Eye (tissue), 1 donor: ENCODE data around the gene ZBTB7C.

ENCODE experiments used
- DNase-seq: peaks from one replicate; pipeline ENCODE4 v3.0.0-alpha.2; 2015

Gene ZBTB7C

DNA sequence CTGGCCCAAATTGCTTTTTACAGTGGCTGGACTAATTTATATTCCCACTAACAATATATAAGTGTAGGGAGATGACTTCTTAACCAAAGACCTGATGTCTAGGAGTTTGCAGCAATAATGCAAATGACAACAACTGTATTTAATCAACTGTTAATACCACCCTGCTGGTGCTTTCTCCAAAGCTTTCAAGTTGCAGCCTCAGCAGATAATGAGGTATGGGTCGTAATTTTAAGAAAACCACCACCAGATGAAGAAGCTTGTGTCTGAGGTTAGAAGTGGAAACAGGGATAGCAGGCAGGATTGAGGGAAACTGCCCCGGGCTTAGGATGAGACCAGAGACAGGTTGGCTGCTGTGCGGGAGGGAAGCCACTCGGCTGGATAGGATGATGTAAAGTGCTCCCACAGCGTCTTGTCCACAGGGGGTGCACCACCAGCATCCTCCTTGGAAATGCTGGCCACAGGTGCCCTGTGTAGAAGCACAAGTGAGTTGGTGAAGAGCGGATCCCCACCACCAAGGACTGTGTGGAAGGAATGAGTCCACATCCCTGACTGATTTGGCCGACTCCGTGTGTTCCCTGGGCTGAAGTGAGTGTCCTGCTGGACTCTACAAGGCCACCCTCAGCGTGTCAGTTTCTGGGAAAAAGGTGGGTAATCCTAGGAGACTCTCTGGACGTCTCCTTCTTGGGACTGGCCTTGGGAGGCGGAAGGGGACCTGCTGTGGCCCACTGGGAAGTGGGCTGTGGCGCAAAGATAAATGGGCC, 402.6 kb downstream of the ZBTB7C start:
- DNase-seq = no peak

DNA sequence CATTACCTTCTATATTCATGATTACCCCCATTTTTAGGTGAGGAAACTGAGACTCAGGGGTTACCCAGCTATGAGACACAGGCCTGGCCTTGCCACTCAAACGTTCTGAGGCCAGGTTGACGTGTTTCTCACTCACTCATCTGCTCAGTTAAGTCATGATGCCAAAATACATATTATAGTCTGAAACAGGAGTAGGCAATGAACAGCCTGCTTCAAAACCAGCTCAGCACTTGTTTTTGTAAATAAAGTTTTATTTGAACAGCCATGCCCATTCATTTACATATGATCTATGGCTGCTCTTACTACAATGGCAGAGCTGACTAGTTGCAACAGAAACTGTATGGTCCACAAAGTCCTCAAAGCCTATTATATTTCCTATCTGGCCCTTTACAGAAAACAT, 404.6 kb downstream of the ZBTB7C start:
- DNase-seq = no peak

DNA sequence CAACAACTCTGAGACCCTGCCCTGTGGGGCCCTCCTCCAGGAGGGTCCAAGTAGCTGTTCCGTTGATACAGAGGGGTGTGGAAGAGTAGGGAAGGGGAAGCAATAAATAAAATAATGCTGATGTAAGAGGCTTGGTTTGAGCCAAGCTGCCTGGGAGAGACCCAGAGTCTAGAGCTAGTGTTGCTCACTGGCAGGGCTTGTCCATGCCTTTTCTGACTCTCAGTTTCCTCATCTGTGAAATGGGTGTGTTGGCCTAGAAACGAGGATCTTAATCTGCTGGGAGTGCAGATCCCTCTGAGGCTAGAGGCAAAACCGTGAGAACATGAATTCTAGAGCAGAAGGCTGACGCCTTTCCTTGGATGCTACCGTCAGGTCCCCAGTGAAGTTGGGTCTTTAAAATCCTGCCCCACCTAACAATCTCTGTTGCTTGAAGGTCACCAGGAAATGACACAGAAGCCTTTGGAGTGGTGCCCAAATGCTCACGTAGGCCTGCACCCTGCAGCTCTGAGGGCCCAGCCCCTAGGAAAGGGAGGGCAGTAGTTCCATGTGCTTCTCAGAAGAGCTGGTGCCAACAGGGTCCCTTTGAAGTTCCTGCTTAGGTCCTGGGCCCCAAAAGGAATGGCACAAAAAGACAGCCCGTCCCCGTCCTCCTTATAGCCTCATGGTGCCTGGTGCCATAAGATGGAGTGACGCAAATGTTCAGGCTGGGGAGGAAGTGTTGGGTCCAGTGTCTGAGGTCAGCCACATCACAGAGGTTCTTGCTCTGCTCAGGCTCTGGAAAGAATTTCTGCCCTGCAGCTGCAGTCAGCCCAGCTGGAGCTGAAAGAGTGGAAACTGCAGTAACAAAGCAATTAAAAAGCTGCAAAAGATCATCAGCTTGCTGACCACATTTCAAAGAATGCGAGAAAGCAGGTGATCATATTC, 405.5 kb downstream of the ZBTB7C start:
- DNase-seq = peak; percentile 69

DNA sequence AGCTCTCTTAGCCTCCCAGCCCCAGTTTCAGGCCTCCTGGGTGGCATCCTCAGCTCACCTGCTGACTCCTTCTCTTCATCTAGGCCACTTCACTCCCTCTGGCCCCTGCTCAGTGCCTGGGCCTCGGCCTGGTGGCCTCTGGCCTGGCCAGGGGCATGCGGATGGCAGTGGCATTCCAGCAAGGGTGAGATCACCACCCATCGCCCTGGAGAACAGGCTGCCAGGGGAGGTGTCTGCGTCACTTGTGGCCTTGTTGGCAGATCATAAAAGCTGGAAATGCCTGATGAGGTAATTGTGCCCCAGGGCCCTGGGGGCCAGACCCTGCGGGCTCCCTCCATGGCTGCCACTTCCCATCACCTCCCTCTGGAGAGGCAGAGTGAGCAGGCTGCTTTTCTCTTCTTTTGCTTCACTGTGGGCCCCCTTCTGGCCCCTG, 406.2 kb downstream of the ZBTB7C start:
- peak; percentile 52 for DNase-seq

DNA sequence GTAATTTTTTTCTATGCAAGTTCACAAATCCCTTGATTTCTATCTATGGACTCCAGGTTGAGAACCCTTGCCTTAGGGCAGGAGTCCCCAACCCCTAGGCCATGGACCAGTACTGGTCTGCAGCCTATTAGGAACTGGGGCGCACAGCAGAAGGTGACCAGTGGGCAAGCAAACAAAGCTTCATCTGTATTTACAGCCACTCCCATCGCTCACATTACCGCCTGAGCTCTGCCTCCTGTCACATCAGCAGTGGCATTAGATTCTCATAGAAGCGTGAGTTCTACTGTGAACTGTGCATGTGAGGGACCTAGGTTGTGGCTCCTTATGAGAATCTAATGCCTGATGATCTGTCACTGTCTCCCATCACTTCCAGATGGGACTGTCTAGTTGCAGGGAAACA, 408.5 kb downstream of the ZBTB7C start:
- DNase-seq = no peak

DNA sequence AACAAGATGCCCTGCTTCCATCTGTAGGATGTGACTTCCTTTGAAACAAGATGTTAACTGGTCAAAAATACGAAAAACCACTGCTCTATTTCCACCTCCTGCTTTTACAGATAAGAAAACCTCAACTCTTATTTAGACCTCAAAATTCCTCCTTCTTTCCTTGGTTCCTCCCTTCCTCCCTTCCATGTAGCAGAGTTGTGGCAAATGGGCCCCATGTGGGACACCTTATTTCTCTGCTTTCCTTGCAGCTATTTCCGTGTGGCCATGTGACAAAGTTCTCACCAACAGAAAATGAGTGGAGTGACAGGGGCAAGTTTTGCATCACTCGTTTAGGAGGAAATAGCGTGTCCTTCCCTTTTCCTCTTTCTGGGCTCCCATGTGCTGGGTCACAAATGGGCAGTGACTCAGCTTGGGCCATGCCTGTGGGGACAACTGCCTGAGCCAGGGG, 409.4 kb downstream of the ZBTB7C start:
- no peak for DNase-seq

DNA sequence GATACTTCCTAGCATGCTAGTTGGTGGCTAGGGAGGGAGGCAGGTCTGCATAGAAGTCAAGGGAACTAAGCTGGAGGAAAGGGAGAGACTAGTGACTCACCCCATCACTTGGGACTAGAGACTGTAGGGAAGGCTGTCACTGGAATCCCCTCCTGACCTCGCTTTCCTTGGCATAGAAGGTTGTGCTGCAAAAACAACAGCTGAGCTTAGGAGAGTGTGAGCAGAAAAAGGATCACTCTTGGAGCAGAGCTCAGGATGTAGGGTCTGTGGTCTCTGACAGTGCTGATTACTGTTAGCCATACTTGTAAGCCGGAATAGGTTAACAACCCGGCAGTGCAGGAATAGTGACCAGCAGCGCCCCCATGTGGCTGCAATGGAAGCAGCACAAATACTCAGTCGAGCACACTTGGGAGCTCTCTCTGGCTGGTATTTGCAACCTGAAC, 411.8 kb downstream of the ZBTB7C start:
- peak; percentile 79 for DNase-seq

DNA sequence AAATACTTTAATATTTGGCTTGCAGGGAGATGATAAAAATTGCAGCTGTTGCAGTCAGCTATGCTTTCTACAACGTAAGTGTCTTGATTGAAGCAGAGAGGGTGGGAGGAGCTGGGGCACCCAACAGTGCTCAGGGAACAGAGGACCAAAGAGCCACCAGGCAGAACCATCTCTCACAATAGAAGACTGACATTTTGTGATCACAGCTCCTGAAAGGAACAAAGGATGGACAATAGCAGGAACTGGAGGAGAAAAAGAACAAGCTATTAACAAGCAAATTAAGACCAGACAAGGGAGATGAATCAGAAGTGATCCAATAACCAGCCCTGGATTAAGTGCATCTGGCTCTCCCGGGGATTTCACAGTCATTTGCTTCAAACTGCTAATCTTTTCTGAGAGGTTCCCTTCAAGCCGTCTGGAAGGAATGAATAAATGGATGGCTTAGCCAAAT, 413.1 kb downstream of the ZBTB7C start:
- DNase-seq = peak; percentile 97

DNA sequence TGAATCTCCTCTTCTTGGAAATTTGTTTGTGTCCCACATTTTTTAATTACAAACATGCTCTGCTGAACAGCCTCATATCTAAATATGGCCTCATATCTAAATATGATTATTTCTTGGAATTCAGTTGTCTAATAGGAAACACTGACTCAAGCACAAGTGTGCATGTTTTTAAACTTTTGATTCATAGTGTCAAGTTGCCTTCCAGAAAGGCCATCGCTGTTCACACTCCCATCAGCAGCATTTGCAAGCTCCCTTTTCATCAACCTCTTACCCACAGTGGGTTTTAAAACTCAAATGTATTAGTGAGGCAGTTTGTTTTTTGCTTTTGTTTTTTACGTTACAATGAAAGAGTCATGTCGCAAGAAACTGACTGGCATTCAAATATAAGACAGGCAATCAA, 413.5 kb downstream of the ZBTB7C start:
- DNase-seq = no peak

DNA sequence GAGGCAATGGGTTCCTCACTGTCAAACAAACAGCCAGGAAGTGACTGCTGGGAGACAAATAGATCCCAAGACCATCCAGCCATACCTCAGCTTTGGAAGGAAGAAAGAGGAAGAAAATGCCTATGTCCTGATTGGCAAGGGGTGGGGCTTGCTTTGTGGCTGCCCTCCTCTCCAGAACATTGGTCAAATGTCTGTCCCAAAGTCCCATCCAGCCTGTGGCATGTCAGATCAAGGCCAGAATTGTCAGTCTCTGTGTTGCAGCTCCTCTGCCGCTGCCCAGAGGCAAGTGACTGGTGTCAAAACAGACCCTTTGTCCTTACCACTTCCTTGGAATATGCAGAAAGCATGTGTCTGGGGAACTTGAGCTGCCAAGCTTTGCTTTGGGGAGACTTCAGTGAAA, 415.8 kb downstream of the ZBTB7C start:
- no peak for DNase-seq

DNA sequence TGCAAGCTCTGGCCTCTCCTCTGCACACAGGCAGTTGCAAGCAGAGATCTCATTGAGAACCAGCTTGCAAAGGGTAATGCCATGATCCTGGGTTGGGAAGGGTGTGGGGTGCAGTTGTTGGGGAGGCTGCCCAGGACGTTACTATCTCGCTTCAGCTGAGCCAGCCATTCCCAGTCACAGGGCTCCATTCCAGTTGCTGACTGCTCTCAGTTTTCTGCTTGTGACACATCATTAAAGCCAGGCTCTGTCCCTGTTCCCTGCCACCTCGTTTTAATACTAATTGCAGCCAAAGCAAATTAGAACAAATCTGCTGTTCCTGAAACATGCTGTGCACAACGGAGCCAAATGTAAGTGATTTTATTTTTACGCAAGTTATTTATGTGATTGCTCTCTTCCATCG, 416.2 kb downstream of the ZBTB7C start:
- DNase-seq = no peak

DNA sequence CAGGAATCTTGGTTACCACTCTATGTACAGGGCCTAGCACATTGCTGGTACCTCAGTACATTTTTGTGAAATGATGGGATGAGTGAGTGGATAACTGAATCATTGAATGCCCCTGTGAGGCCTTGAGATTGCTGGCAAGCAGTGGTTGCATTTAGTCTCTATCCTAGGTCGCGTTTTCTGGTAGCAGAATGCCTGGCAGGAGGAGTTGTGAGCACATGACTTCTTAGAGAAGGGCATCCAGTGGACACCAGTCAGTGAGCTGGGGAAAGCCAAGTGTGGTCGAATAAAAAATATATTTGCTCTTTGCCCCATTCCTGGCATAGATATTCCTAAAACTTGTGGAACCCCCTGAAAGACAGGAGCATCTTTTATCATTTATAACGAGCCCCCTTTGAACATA, 416.9 kb downstream of the ZBTB7C start:
- no peak for DNase-seq

DNA sequence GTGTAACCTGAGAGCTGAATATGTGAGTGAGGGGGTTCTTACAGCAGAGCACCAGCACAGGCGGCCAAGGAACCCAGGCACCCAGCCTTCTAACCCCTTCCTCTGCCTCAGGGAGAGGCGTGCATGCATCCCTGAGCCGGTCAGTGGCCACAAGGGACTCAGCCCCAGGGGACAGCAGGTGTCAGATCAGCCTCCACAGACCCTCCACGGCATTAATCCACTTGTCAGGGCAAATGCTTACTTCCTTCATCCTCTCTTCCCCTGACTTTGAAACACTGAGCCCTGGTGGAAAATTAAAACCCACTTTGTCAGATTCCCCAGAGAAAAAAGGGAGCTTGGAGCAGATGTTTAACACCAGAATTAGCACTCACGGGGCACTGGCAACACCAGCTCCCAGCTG, 418.2 kb downstream of the ZBTB7C start:
- peak; percentile 66 for DNase-seq

DNA sequence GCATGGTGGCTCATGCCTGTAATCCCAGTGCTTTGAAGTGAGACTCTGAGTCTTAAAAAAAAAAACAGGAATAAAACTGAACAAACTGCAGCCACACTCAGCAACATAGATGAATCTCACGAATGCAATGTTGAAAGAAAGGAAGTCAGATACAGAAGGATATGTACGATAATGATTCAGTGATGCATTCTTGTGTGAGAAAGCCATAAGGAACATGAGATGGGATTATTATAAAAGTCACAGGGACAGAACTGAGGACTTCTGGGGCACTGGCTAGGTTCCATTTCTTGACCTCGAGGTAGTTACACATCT, 421.8 kb downstream of the ZBTB7C start:
- DNase-seq = no peak

DNA sequence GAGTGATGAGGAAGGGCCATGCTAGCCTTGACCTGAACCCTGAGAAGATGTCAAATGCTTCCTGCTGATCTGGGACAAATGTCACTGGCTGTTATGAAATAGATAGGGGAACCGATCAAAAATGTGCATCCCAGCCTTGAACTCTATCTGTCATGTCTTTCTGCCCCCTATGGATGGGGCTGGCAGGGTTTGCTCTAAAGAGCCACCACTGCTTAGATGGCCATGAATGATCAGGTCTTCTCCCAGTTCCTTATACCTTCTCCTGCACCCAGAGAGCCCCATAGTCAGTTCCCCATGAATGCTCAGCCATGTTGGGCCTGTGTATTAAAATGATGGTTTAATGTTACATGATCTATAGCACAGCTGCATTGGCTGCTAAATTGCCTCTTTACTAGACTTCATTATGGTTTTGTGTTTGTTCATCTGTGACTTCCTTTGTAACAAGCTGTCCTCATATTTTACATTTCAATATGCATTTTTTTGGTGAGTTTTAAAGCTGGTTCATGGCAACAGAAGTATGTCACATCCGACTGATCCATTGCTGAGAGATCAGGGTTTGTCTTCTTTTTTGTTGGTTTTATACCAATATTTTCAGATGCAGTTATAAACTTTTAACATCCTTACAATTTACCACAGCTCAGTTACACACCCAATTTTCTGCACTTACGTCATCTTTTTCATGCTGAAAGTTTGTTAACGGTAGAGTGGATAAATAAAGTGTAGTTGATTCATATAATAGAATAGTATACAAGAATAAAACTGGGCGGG, 422.4 kb downstream of the ZBTB7C start:
- no peak for DNase-seq

DNA sequence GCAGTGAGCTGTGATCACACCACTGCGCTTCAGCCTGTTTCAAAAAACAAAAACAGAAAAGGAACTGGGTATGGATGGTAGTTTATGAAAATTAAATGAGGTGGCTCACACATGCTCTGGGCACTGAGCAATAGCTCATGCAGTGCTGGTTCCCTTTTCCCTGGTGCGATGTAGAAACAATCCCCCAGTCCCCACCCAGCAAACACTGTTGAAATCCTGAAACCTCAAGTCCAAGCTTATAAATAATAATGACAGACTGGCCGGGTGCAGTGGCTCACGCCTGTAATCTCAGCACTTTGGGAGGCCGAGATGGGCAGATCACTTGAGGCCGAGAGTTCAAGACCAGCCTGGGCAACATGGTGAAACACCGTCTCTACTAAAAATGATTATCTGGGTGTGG, 423.3 kb downstream of the ZBTB7C start:
- no peak for DNase-seq

DNA sequence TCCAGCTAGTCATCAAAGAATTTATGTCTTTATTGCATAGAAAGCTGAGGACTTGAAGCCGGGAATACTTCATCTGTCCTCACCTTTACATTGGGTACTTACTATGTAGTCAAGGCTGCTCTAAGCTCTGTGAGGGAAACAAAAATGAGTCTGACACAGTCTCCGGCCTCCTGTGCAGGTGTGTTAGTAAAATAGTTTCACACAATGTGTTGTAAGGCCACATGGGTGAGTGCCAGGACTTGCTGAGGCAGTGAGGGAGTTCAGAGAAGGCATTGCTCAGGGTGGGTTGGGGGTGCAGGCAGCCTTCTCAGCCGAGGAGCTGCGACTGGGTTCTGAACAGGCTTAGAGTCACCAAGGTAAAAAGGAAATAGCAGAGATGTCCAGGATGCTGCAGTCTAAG, 424.2 kb downstream of the ZBTB7C start:
- DNase-seq = no peak

DNA sequence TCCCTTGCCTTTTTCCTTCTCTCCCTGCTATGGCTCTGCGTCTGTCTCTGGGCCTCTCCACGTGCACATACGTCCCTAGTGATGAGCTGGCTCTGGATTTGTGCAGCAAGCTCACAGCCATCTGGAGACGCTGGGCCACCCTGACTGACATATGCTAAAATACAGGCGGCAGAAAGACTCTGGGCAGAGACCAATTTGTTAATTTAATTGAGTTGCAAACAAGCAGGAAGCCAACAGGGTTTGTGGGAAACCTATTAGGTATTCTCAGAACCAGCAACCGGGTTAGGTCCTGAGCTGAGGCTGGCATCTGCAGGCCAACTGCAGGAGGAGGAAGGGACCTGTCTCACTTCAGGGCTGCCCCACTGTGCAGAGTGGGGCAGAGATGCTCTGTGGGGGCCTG, 425.2 kb downstream of the ZBTB7C start:
- peak; percentile 38 for DNase-seq

DNA sequence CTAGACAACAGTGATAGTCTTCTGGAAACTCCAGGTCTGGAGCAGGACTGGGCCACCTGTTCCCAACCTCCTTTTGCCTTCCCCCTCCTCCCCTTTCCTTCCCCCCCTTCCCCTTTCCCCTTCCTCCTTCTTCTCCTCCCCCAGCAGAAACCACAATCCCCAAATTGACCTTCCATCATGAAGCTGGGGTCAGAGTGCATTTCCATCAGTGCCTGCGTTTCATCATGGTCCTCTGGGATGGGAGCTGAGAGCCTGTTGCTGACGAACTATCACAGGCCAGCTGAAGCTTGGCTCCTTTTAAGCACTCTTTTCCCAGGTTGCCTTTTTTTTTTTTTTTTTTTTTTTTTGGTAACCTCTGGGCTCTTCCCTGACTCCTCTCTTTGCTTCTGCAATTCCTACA, 426.1 kb downstream of the ZBTB7C start:
- no peak for DNase-seq

DNA sequence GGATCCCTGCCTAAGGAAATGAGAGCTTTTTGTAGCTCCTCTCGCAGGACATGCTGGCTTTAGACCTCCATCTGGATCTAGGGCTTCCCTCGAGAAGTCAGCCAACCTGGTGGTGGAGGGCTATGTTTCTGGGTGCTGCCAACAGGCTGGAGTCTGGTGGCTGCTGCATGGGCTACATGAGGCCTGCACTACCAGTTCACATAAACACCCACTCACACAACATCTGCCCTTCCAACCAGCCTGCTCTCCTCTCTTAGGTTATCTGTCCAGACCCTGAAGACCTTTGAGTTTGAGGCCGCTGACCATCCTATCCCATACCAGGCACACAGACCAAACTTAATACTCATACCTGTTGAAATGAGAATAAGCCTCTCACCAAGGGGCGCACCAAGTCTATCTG, 427.4 kb downstream of the ZBTB7C start:
- DNase-seq = no peak

DNA sequence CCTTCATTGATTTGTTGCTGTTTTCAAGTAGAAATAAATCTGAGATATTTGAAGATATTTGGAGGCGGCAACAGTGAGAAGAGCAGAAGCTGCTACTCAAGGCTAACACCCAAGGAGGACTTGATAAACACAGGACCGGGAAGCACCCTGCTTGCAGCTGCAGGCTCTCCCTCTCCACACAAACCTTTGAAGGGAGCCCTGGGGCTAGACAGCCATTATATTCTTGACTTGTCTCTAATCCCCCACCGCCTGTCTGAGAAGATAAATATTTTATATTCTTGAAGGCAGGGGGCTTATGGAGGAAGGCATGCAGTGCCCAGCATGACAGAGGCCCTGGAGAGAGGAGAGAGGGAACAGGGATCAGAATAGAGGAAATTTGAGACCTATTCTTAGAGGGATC, 427.9 kb downstream of the ZBTB7C start:
- peak; percentile 70 for DNase-seq

DNA sequence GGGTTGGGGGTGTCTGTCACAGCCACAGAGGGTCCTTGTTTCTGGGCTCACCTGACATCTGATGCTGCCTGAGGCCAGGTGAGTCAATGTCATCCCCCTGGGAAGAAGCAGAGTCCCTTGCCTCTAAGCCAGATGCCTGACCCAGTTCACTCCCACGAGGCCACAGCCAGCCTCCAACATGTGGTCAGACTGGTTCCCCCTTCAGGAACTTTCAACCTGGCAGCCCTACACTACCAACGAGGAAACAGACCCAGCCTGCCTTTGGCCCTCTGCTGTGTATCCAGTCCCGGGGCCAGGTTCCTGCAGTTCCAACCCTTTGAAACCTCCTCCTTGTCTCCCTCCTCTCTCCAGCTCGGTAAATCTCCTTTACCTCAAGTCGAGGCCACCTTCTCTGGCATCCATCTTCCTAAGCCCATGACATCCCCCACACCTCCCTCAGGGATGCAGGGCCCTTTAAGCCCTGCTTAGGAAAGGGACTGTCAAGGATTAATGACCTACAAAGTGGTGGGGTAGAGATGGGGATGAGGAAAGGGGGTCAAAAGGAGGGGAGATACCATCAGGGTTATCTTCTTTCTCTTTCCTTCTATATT, 429.5 kb downstream of the ZBTB7C start:
- no peak for DNase-seq

DNA sequence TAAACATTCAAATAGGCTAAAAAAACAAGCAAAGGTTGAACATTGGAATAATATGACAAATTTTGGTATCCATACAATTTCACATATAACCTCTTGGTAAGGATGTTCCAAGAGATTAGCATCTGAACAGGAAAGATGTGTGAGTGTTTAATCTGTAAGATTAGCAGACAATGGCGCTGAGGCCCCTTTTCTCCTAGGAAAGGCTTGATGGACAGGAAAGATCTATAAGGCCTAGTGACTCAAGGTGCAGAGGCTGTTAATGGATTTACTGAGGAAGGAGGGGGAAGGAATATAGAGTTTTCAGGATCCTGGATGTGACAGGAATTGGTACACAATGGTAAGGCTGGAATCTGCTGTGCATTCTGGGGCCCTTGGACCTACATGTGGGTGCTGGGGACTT, 430.6 kb downstream of the ZBTB7C start:
- DNase-seq = no peak
